HG03060 (cell line): ENCODE results near the gene KCNT1.

ENCODE experiments used
- ATAC-seq: cut with Tn5 transposase; IDR thresholded peaks from one replicate; pipeline ENCODE4 v1.9.1; 2021; ENCODE audit warnings: low read depth, moderate number of reproducible peaks; ENCODE audit not compliant: unreplicated experiment

Gene KCNT1

DNA sequence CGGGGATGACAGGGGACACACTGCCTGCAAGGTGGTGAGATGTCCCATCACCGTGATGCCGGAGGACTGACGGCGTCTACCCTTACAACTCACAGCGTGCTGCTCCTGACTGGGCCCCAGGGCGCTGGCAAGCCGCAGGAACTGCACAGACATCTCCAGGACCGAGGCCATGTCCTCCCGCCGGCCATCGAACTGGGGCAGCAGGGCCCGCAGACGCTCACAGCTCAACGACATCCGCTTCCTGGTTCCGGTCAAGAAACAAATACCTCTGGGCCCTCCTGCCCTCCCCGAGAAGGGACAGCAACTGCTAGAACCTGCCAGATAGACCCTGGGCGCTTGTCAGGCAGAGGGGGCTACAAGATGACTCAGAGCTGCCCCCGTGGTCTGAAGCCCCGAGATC lies 3.7 kb upstream of the KCNT1 start:
- no peak for ATAC-seq

DNA sequence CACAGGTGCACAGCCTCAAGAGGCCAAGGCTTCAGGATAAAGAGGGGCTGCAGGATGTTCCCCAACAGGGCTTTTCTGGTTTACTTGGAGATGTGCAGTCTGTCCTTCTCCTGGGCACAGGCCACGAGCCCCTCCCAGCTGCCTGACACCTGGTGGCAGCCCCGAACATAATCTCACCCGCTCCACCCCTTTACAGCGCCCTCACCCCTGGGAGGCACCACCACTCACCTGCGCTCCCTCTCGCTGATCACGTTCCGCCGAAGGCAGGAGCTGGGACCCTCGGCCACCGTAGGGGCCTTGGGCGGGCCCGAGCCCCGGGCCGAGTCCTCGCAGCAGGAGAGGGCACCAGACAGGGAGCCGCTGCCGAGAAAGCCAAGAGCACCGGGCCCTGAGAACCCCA lies 3.2 kb upstream of the KCNT1 start:
- ATAC-seq = no peak

DNA sequence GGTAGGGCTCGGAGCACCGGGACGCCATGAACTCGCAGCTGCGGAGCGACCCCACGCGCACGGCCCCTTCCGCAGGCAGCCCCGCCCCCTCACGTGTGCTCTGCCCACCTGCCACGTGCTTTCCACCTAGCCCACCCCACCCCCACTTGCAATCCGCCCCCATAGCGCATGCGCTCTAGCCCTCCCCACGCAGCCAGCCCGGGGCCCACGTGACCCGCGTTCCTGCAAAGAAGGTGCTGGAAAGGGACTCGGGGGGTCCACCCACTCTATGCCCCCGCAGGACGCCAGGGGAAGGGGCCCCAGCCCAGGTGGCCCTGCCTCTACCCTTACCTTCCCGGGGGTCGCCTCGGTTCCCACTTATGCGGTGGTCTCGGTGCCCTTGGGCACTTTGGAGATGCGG lies 2.5 kb upstream of the KCNT1 start, which contains the start of gene SOHLH1:
SOHLH1 (minus strand) TSS at position 42 of the 400 bp plus-strand sequence; CDS start at position 28, 14 bp downstream.
- ATAC-seq = no peak

DNA sequence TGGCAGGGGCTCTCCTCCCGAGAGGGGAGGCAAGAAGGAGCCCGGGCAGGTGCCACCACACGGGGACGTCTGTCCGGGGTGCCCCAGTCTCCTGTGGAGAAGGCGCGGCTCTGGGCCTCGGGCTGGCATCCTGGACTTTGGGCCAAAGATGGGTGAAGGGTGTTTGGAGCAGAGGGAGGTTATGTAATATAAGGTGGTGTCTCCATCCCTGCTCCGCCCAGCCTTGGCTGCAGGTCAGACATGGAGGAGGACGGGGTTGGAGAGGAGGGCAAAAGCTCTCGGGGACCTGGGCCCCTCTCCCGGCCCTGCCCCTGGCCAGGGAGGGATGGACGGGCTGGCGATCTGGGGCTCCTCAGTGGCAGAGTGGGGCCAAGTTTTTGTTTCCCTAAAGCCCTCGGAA lies 1.5 kb upstream of the KCNT1 start:
- ATAC-seq = no peak

DNA sequence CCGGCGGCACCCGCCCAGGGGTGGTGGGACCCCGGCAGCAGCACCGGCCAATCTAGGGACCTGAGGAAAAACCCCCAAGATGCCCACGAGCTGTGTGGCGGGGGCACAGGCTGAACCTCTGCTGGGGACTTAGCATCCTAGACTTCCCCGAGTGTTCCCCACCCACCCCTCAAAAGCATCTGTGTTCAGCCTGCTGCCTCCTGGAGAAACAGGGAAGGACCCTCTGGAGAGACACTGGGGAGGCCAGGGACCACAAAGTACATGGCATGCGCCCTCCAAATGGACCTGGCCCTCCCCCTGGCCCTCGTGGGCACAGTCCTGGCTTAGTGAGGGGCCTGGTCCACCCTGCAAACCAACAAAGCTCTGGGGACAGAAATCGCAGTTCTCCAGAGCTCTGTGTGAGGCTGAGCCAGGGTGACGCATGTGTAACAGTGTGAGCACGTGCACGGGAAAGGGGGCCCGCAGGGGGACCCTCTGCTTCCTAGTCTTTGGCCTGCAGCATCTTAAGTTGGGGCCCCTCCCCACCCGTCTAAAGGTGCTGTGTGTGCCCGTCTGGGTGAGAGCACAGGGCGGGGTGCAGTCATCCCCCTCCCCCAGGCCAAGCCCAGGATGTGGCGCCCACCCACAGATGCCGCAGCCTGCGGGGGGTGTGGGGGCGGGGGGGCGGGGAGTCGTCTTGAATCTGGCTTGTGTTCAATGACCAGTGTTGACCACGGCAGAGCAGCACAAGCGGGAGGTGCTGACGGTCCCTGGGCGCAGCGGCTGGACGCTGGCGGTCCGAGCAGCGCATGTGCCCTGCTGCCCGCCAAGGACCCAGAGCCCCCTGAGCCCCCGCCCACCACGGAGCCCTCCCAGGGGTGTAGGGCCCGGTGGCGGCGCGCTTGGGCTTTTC lies 672 bp upstream of the KCNT1 start:
- ATAC-seq = no peak

DNA sequence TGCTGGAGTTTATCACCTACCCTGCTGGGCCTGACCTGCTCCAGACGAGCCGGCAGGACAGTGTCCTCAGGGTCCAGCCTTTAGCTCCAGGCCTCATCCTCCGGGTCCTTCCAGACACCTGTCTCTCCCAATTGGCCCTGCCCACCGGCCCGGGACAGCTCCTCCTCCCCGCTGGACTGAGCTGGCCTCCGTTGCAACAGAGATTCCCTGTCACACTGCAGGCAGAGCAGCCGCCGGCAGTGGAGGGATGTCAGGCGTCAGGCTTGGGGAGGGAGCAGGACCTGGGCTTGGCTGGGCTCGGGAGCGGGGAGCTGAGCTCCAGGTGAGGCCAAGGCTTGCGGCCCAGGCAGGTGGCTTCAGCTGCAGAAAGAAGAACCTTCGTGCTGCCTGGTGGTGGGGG lies 1.7 kb downstream of the KCNT1 start:
- ATAC-seq = no peak

DNA sequence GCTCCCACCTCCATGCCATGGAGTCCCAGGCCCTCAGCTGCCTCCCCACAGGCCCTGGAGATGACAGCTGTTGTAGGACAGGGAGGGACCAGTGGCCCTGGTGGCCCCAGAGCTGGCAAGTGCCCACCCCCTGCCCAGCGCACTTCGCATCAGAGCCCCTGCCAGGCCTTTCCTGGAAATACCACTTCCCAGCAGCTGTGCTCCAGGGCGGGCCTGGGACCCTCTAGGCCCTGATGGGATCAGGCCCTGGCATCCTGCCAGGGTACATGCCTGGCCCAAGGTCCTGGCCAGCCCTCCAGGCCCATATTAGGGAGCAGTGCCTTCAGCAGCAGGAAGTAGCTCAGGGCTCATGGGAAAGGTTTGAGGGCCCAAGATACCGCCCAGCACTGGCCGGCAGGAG lies 2.5 kb downstream of the KCNT1 start:
- no peak for ATAC-seq

DNA sequence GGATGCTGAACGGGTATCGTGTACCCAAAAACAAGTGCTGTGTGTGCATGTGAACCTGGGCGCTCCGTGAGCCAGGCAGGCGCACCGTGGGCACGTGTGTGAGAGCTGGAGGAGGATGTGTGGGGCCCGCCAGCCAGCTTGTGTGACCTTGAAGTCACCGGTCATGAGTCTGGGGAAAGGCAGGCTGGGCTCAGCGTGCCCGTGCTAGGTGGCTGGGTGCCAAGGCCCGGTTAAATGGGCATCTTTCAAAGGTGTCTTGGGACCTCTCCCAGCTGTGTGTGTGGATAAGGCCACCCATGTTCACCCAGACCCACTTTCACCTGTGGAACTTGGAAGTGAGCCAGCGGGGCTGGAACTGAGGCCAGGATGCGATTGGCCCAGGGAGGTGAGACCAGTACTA lies 3.4 kb downstream of the KCNT1 start:
- no peak for ATAC-seq

DNA sequence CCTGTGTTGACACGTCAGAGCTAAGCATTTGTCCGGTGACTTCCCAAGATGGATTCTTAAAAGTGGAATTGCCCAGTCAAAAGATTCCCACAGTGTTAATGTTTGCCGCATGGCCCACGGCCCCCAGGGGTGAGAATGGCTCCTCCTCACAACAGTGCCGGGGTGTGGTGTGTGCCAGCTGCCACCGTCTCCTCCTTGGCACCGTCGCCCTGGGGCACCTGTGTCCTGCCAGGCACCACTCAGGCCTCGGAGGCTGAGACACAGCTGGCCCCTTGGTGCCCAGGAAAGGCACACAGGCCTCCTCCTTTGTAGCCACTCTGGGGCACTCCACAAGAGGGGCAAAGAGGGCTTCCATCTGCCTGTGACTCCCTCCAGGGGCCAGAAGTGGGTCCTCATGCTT lies 4.3 kb downstream of the KCNT1 start:
- ATAC-seq = no peak

DNA sequence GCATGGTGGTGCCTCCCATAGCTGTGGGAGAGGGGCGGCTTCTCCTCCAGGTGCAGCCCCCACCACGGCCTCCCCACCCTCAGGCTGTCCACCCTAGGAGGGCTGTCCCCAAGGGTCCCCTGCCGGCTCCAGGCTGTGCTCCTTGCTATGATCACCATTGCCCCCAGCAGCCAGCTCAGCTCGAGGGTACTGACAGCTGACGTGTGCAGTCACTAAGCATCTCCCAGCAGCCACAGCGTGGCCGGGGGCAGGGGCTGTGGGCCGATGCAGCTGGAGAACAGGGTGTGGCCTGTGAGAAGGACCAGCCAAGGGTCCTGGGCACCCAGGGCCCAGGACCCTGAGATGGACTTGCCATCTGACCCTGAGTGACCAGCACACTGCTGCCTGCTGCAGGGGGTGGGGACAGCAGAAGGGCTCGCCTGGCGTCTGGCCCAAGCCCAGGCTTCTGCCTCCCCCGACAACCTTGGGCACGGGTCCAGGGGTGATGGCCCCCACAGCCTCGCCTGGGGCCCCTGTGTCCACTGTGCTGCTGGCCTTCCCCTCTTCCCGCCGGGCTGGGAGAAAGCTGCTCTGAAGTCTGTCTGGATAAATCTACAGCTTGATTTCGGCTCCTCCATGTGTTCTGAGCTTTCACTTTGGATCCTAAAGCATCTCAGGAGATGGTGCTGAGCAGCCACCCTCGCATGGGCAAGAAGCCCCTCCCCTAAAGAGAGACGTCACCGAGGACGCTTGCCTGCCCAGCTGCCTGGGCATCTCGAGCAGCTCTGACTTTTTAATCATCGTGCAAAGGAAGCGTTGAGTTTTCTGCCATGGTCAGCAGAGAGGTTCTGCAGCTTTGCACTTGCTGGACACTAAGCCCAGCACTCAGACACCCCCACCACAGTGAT lies 5.5 kb downstream of the KCNT1 start:
- no peak for ATAC-seq

DNA sequence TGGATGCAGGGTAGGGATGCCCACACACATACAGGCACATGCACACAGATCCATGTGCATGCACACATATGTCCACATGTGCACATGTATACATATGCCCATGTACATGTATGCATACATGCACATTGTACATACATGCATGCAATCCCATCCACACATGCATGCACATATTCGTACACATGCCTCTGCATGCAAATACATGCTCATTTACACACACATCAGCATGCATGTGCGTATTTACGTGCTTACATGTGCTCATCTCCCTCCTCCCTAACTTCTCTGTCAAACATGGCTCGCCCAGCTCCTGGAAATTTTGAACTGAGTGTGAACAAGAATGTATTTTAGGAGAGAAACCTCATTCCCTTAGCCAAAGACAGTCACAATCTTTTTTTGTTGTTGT lies 6.2 kb downstream of the KCNT1 start:
- ATAC-seq = no peak

DNA sequence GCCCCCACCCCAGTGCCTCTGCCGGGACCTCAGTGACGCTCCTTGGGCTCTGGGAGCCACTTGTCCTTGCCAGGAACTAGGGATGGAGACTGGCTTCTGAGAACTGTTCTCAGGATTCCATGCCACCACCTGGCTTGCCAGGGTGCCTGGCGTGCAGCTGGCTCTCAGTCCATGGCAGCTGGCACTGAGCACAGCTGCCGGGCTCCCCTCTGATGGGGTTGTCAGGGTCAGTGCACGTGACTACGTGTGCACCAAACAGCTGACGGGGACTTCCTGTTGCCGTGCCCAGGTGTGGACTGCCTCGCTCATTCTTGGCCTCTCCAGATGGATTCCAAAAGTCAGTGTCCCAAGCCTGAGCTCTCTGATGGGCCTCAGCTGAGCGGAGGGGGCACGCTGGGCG lies 9.4 kb downstream of the KCNT1 start:
- no peak for ATAC-seq

DNA sequence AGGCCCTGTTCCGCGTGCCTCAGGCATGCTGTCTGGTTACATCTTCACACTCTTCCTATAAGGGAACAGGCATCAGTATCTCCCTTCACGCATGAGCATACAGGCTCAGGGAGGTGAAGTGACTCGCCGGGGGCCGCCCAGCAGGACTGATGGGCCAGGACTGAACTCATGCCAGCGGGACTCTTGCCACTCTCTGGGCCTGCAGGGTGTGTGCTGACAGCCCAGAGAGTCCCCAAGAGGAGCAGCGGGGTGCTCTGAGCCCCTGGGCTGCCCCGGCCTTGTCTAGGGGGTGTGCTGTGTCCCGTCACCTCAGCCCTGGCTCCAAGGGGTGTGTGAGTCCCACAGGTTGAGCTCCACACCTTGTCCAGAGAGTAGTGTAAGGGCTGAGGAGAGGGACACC lies 9.9 kb downstream of the KCNT1 start:
- no peak for ATAC-seq

DNA sequence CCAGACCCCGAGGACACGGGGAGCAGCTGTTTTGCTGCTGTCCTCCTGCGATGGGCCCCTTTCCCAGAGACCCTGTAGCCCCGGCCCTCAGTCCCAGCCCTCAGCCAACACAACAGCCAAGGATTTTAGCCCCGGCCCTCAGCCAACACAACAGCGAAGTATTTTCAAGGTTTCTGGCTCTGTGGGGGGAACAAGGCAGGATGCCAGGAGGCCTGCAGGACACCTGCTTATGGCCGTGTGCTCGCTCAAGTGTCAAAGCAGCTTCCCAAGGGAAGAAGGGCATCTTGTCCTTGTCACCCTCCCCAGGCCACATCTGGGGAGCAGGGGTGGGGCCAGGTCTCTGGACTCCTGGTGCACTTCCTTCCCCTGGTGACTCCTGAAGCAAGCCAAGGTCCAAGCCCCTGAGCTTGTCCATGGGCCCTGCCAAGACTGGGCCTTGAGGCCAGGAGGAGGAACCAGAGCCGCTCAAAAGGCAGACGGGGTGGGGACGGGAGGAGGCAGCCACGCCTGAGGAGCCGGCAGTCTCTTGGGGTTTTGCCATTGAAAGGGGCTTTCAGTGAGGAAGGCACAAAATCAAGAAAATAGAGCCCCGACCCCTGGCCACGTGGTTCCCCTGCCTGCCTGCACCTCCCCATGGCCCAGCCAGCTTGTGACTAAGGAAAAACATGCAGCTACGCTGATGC lies 10.8 kb downstream of the KCNT1 start:
- ATAC-seq = no peak

DNA sequence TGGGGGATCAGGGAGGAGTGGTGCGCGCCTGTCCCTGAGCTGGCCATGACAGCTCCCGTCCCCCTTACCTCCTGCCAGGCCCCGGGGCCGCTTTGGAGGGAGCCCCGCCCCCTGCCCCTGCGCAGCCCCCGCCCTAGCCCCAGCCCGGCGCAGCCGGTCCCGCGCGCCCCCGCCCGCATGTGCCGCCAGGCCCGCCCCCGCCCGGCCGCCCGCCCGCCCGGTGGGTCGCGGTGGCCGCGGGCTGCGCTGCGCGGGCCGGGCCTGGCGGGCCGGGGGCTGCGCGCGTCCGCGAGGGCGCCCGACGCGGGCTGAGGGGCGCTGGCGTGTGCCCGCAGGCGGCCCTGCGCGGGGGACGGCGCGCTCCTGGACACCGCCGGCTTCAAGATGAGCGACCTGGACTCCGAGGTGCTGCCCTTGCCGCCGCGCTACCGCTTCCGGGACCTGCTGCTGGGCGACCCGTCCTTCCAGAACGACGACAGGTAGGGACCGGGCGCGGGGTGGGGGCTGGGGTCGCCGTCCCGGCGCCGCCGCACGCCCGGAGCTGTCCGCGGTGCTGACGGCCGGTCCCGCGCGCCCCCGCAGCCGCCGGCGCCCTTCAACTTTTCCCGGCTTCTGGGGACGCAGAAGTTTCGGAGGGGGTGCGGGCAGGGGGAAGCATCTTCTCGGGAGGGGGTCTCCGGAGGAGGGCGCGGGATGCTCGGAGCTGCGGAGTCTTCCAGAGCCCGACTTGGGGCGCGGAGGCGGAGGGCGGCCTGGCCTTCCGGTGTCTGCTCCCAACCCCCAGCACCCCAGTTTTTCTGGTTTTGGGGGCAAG lies 12.5 kb downstream of the KCNT1 start:
- no peak for ATAC-seq

DNA sequence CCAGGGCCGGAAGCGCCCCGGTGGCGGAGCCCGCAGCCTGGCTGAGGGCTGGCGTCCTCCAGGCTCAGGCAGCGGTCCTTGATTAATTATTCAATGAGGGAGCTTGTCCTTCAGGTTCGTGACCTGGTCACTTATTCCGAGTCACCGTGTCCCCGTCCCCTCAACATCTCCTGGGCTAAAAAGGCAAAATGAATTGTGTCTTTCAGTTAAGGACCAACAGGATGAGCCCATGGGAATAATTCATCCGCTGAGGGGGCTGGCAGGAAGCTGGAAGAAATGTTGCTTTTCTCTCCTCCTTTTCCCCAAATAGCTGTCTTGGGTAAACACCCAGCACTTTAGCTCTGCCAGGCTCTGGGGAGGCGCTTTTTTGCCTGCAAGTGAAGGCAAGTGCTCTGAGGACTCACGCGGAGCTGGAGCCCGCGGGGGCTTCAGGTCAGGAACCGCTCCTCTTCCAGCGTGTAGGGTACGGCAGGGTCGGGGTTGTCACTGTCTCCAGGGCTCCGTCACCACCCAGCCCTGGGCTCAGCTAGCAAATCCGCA lies 13.1 kb downstream of the KCNT1 start:
- no peak for ATAC-seq

DNA sequence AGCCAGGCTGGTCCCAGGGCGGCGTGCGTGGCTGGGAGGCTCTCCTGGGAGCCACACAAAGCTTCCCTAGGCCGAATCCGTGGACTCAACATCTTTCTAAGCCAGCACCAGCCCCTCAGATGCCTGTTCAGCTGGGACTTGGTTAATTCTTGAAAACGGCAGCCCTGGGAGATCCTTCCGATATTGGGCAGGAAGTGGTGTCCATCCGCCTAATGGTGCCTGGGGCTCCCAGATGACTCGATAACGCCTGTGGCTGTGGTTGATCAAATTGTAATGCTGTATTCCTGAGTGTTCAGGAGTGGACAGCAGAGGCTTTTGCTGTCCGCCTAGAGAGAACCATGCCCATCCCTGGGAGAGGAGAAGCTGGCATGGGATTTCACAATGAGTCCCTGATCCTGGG lies 14.1 kb downstream of the KCNT1 start:
- ATAC-seq = no peak

DNA sequence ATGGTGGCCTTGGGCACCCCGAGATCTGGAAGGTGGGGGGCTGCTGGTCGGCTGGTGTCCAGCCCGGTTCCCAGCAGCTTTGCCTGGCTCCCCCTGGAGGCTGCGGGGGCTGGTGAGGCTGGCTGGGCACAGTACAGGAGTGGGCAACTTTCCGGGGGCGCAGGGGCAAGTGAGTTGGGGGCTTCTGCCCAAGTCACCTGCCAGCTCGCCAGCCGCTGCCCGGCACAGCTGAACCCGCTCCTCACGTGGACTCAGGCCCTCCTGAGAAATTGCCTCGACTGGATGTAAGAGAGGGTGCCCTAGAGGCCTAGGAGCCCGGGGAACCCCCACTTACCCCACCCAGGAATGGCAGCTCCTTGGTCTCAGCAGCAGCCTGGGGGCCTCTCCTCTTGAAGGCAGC lies 15.4 kb downstream of the KCNT1 start:
- ATAC-seq = no peak

DNA sequence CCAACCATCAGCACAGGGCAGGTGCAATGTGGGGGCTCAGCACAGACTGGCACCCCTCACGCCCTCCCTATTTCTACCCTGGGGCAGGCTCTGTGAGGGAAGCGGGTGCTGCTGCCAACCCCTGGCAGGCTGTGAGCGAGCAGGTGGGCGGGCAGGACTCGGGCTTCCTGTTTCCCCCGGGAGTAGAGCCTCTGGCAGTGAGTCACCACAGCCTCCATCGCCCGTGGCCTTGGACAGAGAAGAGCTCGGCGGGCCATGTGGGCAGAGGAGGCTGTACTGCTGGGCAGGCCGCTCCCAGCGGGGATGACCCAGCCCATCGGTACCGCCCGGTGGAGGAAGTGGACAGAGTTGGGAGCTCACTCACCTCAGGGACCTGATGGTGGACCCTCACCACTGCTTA lies 16.6 kb downstream of the KCNT1 start:
- no peak for ATAC-seq

DNA sequence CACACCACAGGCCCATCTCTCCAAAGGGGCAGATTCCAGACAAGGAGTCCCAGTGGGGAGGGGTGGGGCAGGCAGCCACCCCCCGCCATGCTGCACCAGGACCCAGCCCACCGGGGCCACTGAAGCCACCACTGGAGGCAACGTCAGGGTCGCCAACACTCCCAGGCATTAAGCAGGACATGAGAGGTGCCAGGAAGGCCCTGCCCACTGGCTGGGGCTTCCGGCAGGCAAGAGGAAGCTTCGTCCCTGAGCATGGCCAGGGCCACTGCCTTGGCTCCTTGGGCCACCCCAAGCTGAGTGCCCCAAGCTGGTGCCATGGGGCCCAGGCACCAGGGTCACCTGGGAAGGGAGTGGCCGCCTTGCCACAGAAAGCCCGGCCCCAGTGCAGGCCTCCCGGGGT lies 17.5 kb downstream of the KCNT1 start:
- ATAC-seq = no peak
